Hematopoietic multipotent progenitor cell (in vitro differentiated cells): Measurements from ENCODE around the gene OR10H2. TPM values are rescaled to one million over a fixed set of nuclear protein-coding genes. Genes with fewer than 3 reads are reported as not detected.
A peak's percentile ranks its signal among the peaks of the same experiment; 100 is the strongest.
"Not testable (repeated sequence)": the region's sequence is repeated elsewhere in the genome, so short reads cannot be mapped to it uniquely, and the experiment has no call there.

Source experiments
- DNase-seq, 3 donors: peaks; one replicate each; pipeline ENCODE4 v3.0.0-alpha.2; 2011 to 2015; ENCODE audit warnings: low read depth in 2 of 3, low spot score in 2 of 3
- total RNA-seq: library from RNA; depleted of rRNA; stranded (reverse); fragments of >200 nt; gene quantifications from one replicate; pipeline ENCODE4 v1.2.3, GENCODE V29; 2012

Gene OR10H2
- total RNA-seq, 1 donor = not detected

GRCh38 chr19:15759962-15760565 is 32.2 kb downstream of the OR10H2 start:
- DNase-seq = peak in 2 of 3 donors; percentile 15 to 51

GRCh38 chr19:15769586-15769985 is 41.8 kb downstream of the OR10H2 start:
- peak in 2 of 3 donors; percentile 26 to 54 for DNase-seq

- not testable (repeated sequence) for DNase-seq
These were observed 46.3 kb downstream of the OR10H2 start for GRCh38 chr19:15774159-15774558.

GRCh38 chr19:15775249-15775648 is 47.4 kb downstream of the OR10H2 start:
- no peak for DNase-seq

GRCh38 chr19:15776264-15776663 is 48.4 kb downstream of the OR10H2 start:
- DNase-seq = no peak

- no peak for DNase-seq
These were observed 49.5 kb downstream of the OR10H2 start for GRCh38 chr19:15776991-15777970.

Other genes with a start within 250 kb of the OR10H2 start
- gene PGLYRP2, start 248.5 kb upstream of the OR10H2 start, total RNA-seq = under 0.01 TPM
- 5.4 TPM for gene CYP4F22, start 219.5 kb upstream of the OR10H2 start, total RNA-seq
- under 0.01 TPM for gene CYP4F8, start 112.8 kb upstream of the OR10H2 start, total RNA-seq
- 0.27 TPM for gene CYP4F3, start 87.1 kb upstream of the OR10H2 start, total RNA-seq
- gene CYP4F12, start 54.9 kb upstream of the OR10H2 start, total RNA-seq = 0.27 TPM
- gene OR10H3, start 10.0 kb downstream of the OR10H2 start, total RNA-seq = not detected
- not detected for gene OR10H5, start 59.6 kb downstream of the OR10H2 start, total RNA-seq
- gene OR10H1, start 87.6 kb downstream of the OR10H2 start, total RNA-seq = under 0.01 TPM
- 1.3 TPM for gene CYP4F2, start 170.1 kb downstream of the OR10H2 start, total RNA-seq
- 0.27 TPM for gene CYP4F11, start 206.5 kb downstream of the OR10H2 start, total RNA-seq
- gene OR10H4, start 221.0 kb downstream of the OR10H2 start, total RNA-seq = not detected